Hepatocyte (in vitro differentiated cells): ENCODE results near the gene GHR. TPM values are rescaled to one million over a fixed set of nuclear protein-coding genes. Genes with fewer than 3 reads are reported as not detected.

Source experiments
- DNase-seq: peaks from one replicate; pipeline ENCODE4 v3.0.0-alpha.2; 2016; ENCODE audit warnings: low spot score
- H2AFZ ChIP-seq: fragments of 200-600 bp; sonication (generic); 2 replicates; pipeline ENCODE4 v1.6.0; 2016; ENCODE audit warnings: antibody characterized with exemption, mild to moderate bottlenecking
- H3K27ac ChIP-seq: fragments of 200-600 bp; sonication (generic); 2 replicates; pipeline ENCODE4 v1.5.1; 2016; ENCODE audit warnings: mild to moderate bottlenecking
- H3K27me3 ChIP-seq: fragments of 200-600 bp; sonication (generic); 2 replicates; pipeline ENCODE4 v1.6.1; 2016
- H3K36me3 ChIP-seq: fragments of 200-600 bp; sonication (generic); replicated peaks from 2 replicates; pipeline ENCODE4 v1.5.1; 2016; ENCODE audit warnings: low read depth; ENCODE audit not compliant: insufficient read depth
- H3K4me1 ChIP-seq: fragments of 200-600 bp; sonication (generic); 2 replicates; pipeline ENCODE4 v1.5.1; 2016; ENCODE audit warnings: mild to moderate bottlenecking, moderate library complexity; ENCODE audit not compliant: insufficient read depth
- H3K4me2 ChIP-seq: fragments of 200-600 bp; sonication (generic); 2 replicates; pipeline ENCODE4 v1.6.0; 2016
- H3K4me3 ChIP-seq: fragments of 200-600 bp; sonication (generic); 2 replicates; pipeline ENCODE4 v1.5.1; 2016; ENCODE audit warnings: mild to moderate bottlenecking
- H3K79me2 ChIP-seq: fragments of 200-600 bp; sonication (generic); 2 replicates; pipeline ENCODE4 v1.6.0; 2017; ENCODE audit warnings: mild to moderate bottlenecking
- H3K9me2 ChIP-seq: fragments of 200-600 bp; sonication (generic); replicated peaks from 2 replicates; pipeline ENCODE4 v1.6.0; 2017; ENCODE audit warnings: mild to moderate bottlenecking; ENCODE audit not compliant: insufficient read depth
- H3K9me3 ChIP-seq: fragments of 200-600 bp; sonication (generic); 2 replicates; pipeline ENCODE4 v1.5.1; 2016; ENCODE audit warnings: low read depth, mild to moderate bottlenecking
- H4K20me1 ChIP-seq: fragments of 200-600 bp; sonication (generic); 2 replicates; pipeline ENCODE4 v1.6.0; 2016; ENCODE audit warnings: mild to moderate bottlenecking; ENCODE audit not compliant: insufficient read depth, poor library complexity, severe bottlenecking
- CTCF ChIP-seq: fragments of 200-600 bp; sonication (generic); IDR thresholded peaks from 2 replicates; pipeline ENCODE4 v1.5.1; 2016; ENCODE audit warnings: antibody characterized with exemption, mild to moderate bottlenecking; ENCODE audit not compliant: poor library complexity
- EZH2 ChIP-seq: fragments of 200-600 bp; sonication (generic); IDR thresholded peaks from 2 replicates; pipeline ENCODE4 v1.6.1; 2016; ENCODE audit warnings: antibody characterized with exemption, mild to moderate bottlenecking, borderline replicate concordance
- EZH2phosphoT487 ChIP-seq: fragments of 200-600 bp; sonication (generic); IDR thresholded peaks from one replicate; pipeline ENCODE4 v1.6.1; 2018; ENCODE audit warnings: antibody characterized with exemption, mild to moderate bottlenecking, low read depth, moderate library complexity; ENCODE audit not compliant: unreplicated experiment, severe bottlenecking
- WGBS: methylation state at CpG from one replicate; pipeline ENCODE4 v1.1.6; 2016; ENCODE audit warnings: low lambda C conversion rate; ENCODE audit errors: missing lambda C conversion rate; 5-methylcytosine and 5-hydroxymethylcytosine counted together
- polyA plus RNA-seq: library from polyadenylated mRNA; unstranded; fragments of >200 nt; fragmentation: Nextera tagmentation; extraction: Ambion mirVana; gene quantifications from 2 replicates; pipeline ENCODE4 v1.2.1, GENCODE V29; 2016
- total RNA-seq: library from RNA; depleted of rRNA; stranded (reverse); fragments of >200 nt; gene quantifications from 2 replicates; pipeline ENCODE4 v1.2.3, GENCODE V29; 2014

Gene GHR
- total and polyA plus RNA-seq, 2 experiments from 2014 or later, result 14.4 to 24.3 TPM

- no peak for DNase-seq
- peaks cover 15% of the 10 kb centered on the region for H3K79me2 ChIP-seq
- TF ChIP-seq EZH2 (no peak), EZH2phosphoT487 (no peak), CTCF (no peak)
These were observed 118.9 kb downstream of the GHR start for GRCh38 chr5:42542106-42542505.

DNA sequence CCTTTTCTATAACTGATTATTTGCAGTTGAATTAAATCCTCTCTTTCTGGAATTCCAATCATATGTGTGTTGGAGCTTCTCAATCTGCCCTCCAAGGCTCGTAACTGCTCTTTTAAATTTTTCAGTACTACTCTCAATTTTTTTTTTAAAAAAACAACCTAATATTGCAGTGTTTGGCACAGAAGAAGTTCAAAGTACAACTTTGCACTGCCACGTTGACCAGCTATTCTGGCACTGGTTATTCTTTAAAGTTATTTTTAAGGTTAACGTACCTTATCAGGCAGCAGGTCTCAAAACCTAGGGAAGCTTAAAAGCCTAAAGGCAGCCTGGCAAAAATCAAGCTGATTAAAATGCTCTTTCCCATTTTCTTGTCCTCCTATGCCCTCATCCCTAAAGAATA lies 120.5 kb downstream of the GHR start:
- peaks cover 11% of the 10 kb centered on the region for H3K4me1 ChIP-seq
- no peaks in the 10 kb centered on the region for H4K20me1 ChIP-seq
- whole genome bisulfite sequencing, result 45% methylated on average over 3 of the region's 3 CpGs

More at GRCh38 chr5:42542106-42542505, 118.9 kb downstream of the GHR start:
- Histone ChIP-seq H3K27me3 (no peaks in the 10 kb centered on the region), H3K4me1 (no peaks in the 10 kb centered on the region), H3K9me2 (no peaks in the 10 kb centered on the region), H3K4me2 (no peak overlapping the region), H3K27ac (no peak overlapping the region), H4K20me1 (no peaks in the 10 kb centered on the region), H3K4me3 (no peak overlapping the region), H3K36me3 (no peaks in the 10 kb centered on the region), H3K9me3 (no peaks in the 10 kb centered on the region), H2AFZ (no peak overlapping the region)

GRCh38 chr5:42545038-42545437 lies 121.8 kb downstream of the GHR start:
- 97% methylated on average over 3 of the region's 3 CpGs for WGBS
- Histone ChIP-seq H3K4me1 (peaks cover 11% of the 10 kb centered on the region), H3K4me2 (no peak overlapping the region), H3K36me3 (no peaks in the 10 kb centered on the region), H2AFZ (no peak overlapping the region), H3K4me3 (no peak overlapping the region), H3K79me2 (peaks cover 11% of the 10 kb centered on the region), H3K27me3 (no peaks in the 10 kb centered on the region), H3K9me3 (no peaks in the 10 kb centered on the region), H3K9me2 (no peaks in the 10 kb centered on the region), H3K27ac (no peak overlapping the region), H4K20me1 (no peaks in the 10 kb centered on the region)
- DNase-seq, result no peak
- TF ChIP-seq CTCF (no peak), EZH2 (no peak), EZH2phosphoT487 (no peak)

More for the DNA sequence above, 120.5 kb downstream of the GHR start:
- H3K4me3 ChIP-seq, result no peak overlapping the region
- H3K9me3 ChIP-seq, result no peaks in the 10 kb centered on the region
- TF ChIP-seq CTCF (no peak), EZH2phosphoT487 (no peak), EZH2 (no peak)
- no peaks in the 10 kb centered on the region for H3K36me3 ChIP-seq
- no peak overlapping the region for H3K4me2 ChIP-seq
- H2AFZ ChIP-seq, result no peak overlapping the region
- no peaks in the 10 kb centered on the region for H3K9me2 ChIP-seq
- peaks cover 7% of the 10 kb centered on the region for H3K79me2 ChIP-seq
- no peaks in the 10 kb centered on the region for H3K27me3 ChIP-seq
- DNase-seq, result no peak
- peak overlapping the region; percentile 36 for H3K27ac ChIP-seq

GRCh38 chr5:42547141-42547540 lies 123.9 kb downstream of the GHR start:
- H3K36me3 ChIP-seq, result no peaks in the 10 kb centered on the region
- H3K27ac ChIP-seq, result peak overlapping the region; percentile 28
- no peak overlapping the region for H2AFZ ChIP-seq
- no peaks in the 10 kb centered on the region for H3K9me3 ChIP-seq
- no peaks in the 10 kb centered on the region for H3K9me2 ChIP-seq
- peaks cover 11% of the 10 kb centered on the region for H3K4me1 ChIP-seq
- no peak overlapping the region for H3K4me2 ChIP-seq
- DNase-seq, result peak; percentile 68
- WGBS, result 43% methylated on average over 2 of the region's 2 CpGs
- H3K27me3 ChIP-seq, result no peaks in the 10 kb centered on the region
- H4K20me1 ChIP-seq, result no peaks in the 10 kb centered on the region
- H3K4me3 ChIP-seq, result no peak overlapping the region
- no peak for TF ChIP-seq EZH2
- TF ChIP-seq CTCF, result no peak
- TF ChIP-seq EZH2phosphoT487, result no peak
- peaks cover 16% of the 10 kb centered on the region for H3K79me2 ChIP-seq
